Neural cell (in vitro differentiated cells): ENCODE results near the gene IL12RB1. TPM values are rescaled to one million over a fixed set of nuclear protein-coding genes. Genes with fewer than 3 reads are reported as not detected.

Experiments
- H2AFZ ChIP-seq: fragments of 200-600, 300-800 bp; sonication (generic), shearing (Covaris generic); 2 replicates; pipeline ENCODE4 v1.6.0; 2014; ENCODE audit warnings: low read depth, mild to moderate bottlenecking, antibody characterized with exemption, low read length, moderate library complexity
- H3F3A ChIP-seq: fragments of 200-600 bp; shearing (Covaris generic); 2 replicates; pipeline ENCODE4 v1.6.1; 2016; ENCODE audit warnings: mild to moderate bottlenecking, moderate library complexity, mixed read lengths, antibody characterized with exemption, low read length; ENCODE audit not compliant: insufficient read depth, poor library complexity, severe bottlenecking
- H3K27ac ChIP-seq: fragments of 200-600, 300-800 bp; sonication (generic), shearing (Covaris generic); 2 replicates; pipeline ENCODE4 v1.5.1; 2014; ENCODE audit warnings: mild to moderate bottlenecking, low read length, moderate library complexity
- H3K27me3 ChIP-seq: fragments of 300-800, 200-600 bp; sonication (generic), shearing (Covaris generic); 2 replicates; pipeline ENCODE4 v1.6.0; 2014; ENCODE audit warnings: mild to moderate bottlenecking, low read depth, low read length, moderate library complexity; ENCODE audit not compliant: insufficient read depth
- H3K36me3 ChIP-seq: fragments of 300-800, 200-600 bp; sonication (generic), shearing (Covaris generic); 2 replicates; pipeline ENCODE4 v1.5.1; 2014; ENCODE audit warnings: mild to moderate bottlenecking, antibody characterized with exemption, low read length, moderate library complexity; ENCODE audit not compliant: insufficient read depth
- H3K4me2 ChIP-seq: fragments of 300-800, 200-600 bp; sonication (generic), shearing (Covaris generic); 2 replicates; pipeline ENCODE4 v1.6.0; 2014; ENCODE audit warnings: mild to moderate bottlenecking, low read length
- H3K4me3 ChIP-seq: fragments of 300-800, 200-600 bp; sonication (generic), shearing (Covaris generic); 2 replicates; pipeline ENCODE4 v1.5.1; 2014; ENCODE audit warnings: mild to moderate bottlenecking, low read length, moderate library complexity
- H3K79me2 ChIP-seq: fragments of 200-600 bp; shearing (Covaris generic); replicated peaks from 2 replicates; pipeline ENCODE4 v1.6.0; 2014; ENCODE audit warnings: mild to moderate bottlenecking, low read length, moderate library complexity; ENCODE audit not compliant: insufficient read depth
- H3K9ac ChIP-seq: fragments of 300-800, 200-600 bp; sonication (generic), shearing (Covaris generic); 2 replicates; pipeline ENCODE4 v1.6.1; 2016; ENCODE audit warnings: mild to moderate bottlenecking, low read length, mixed read lengths
- H3K9me2 ChIP-seq: fragments of 200-600 bp; shearing (Covaris generic); 2 replicates; pipeline ENCODE4 v1.6.1; 2016; ENCODE audit warnings: mild to moderate bottlenecking, low read length, mixed read lengths; ENCODE audit not compliant: insufficient read depth
- H3K9me3 ChIP-seq: fragments of 200-600, 300-800 bp; sonication (generic), shearing (Covaris generic); 2 replicates; pipeline ENCODE4 v1.6.1; 2016; ENCODE audit warnings: mild to moderate bottlenecking, mixed run types, low read length, moderate library complexity, mixed read lengths
- H4K20me1 ChIP-seq: fragments of 200-600 bp; shearing (Covaris generic); 2 replicates; pipeline ENCODE4 v1.6.1; 2016; ENCODE audit warnings: mild to moderate bottlenecking, mixed run types; ENCODE audit not compliant: insufficient read depth
- EP300 ChIP-seq: fragments of 450-650 bp; conservative IDR thresholded peaks from 2 replicates; pipeline ENCODE4 v1.6.1; 2014; ENCODE audit warnings: antibody characterized with exemption, mild to moderate bottlenecking, moderate library complexity; ENCODE audit not compliant: poor library complexity, severe bottlenecking
- EZH2 ChIP-seq: fragments of 200-600, 300-800 bp; shearing (Covaris generic), sonication (generic); IDR thresholded peaks from 2 replicates; pipeline ENCODE4 v1.6.1; 2014; ENCODE audit warnings: antibody characterized with exemption, low read length, borderline replicate concordance, mild to moderate bottlenecking; ENCODE audit not compliant: insufficient read depth, poor library complexity, severe bottlenecking
- MXI1 ChIP-seq: fragments of 450-650 bp; conservative IDR thresholded peaks from 2 replicates; pipeline ENCODE4 v1.6.1; 2014; ENCODE audit warnings: antibody characterized with exemption, mild to moderate bottlenecking; ENCODE audit not compliant: poor library complexity, severe bottlenecking
- RAD21 ChIP-seq: fragments of 450-650 bp; conservative IDR thresholded peaks from 2 replicates; pipeline ENCODE4 v1.6.1; 2014; ENCODE audit warnings: antibody characterized with exemption, mild to moderate bottlenecking, moderate library complexity
- SMC3 ChIP-seq: fragments of 450-650 bp; conservative IDR thresholded peaks from 2 replicates; pipeline ENCODE4 v1.6.1; 2014; ENCODE audit warnings: antibody characterized with exemption, mild to moderate bottlenecking, moderate library complexity; ENCODE audit not compliant: poor library complexity
- polyA plus RNA-seq: library from polyadenylated mRNA; depleted of rRNA; stranded (reverse); fragments of >200 nt; gene quantifications from 2 replicates; pipeline ENCODE4 v1.2.3, GENCODE V29; 2014
- TF ChIP-seq, protein P1 (sequence below): fragments of 450-650 bp; IDR thresholded peaks from 2 replicates; pipeline ENCODE4 v1.5.1; 2014; ENCODE audit warnings: antibody characterized with exemption, mild to moderate bottlenecking, moderate library complexity; ENCODE audit not compliant: poor library complexity, severe bottlenecking
- TF ChIP-seq, protein P2 (sequence below): IDR thresholded peaks from 2 replicates; pipeline ENCODE4 v1.6.1; 2012; ENCODE audit warnings: borderline replicate concordance

IL12RB1 gene
- polyA plus RNA-seq, 1 donor from 2014 or later, result not detected

DNA sequence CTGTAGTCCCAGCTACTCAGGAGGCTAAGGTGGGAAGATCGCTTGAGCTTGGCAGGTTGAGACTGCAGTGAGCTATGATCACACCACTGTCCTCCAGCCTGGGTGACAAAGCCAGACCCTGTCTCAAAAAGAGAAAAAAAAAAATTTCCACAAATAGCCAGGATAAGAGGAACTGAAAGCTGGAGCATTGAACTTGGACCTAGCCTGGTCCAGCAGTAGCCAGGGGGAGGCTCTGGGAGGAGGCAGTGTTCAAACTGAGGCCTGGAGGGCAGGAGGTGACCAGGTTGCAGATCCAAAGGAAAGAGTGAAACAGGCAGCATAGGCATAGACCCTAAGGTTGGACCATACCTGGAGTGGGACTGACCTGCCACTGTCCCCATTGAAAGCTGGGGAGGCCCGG lies 39.4 kb upstream of the IL12RB1 start:
- Histone ChIP-seq H3K4me3 (no peak overlapping the region), H4K20me1 (no peaks in the 10 kb centered on the region), H2AFZ (no peak overlapping the region), H3F3A (no peaks in the 10 kb centered on the region), H3K9me3 (no peaks in the 10 kb centered on the region), H3K27me3 (no peaks in the 10 kb centered on the region), H3K27ac (no peak overlapping the region), H3K4me2 (no peak overlapping the region), H3K79me2 (no peaks in the 10 kb centered on the region), H3K9ac (no peak overlapping the region), H3K36me3 (no peaks in the 10 kb centered on the region), H3K9me2 (no peaks in the 10 kb centered on the region)
- TF ChIP-seq, protein P1, sequence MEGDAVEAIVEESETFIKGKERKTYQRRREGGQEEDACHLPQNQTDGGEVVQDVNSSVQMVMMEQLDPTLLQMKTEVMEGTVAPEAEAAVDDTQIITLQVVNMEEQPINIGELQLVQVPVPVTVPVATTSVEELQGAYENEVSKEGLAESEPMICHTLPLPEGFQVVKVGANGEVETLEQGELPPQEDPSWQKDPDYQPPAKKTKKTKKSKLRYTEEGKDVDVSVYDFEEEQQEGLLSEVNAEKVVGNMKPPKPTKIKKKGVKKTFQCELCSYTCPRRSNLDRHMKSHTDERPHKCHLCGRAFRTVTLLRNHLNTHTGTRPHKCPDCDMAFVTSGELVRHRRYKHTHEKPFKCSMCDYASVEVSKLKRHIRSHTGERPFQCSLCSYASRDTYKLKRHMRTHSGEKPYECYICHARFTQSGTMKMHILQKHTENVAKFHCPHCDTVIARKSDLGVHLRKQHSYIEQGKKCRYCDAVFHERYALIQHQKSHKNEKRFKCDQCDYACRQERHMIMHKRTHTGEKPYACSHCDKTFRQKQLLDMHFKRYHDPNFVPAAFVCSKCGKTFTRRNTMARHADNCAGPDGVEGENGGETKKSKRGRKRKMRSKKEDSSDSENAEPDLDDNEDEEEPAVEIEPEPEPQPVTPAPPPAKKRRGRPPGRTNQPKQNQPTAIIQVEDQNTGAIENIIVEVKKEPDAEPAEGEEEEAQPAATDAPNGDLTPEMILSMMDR, result no peak
- TF ChIP-seq EP300, result no peak
- TF ChIP-seq MXI1, result no peak
- no peak for TF ChIP-seq RAD21
- no peak for TF ChIP-seq SMC3
- no peak for TF ChIP-seq EZH2

DNA sequence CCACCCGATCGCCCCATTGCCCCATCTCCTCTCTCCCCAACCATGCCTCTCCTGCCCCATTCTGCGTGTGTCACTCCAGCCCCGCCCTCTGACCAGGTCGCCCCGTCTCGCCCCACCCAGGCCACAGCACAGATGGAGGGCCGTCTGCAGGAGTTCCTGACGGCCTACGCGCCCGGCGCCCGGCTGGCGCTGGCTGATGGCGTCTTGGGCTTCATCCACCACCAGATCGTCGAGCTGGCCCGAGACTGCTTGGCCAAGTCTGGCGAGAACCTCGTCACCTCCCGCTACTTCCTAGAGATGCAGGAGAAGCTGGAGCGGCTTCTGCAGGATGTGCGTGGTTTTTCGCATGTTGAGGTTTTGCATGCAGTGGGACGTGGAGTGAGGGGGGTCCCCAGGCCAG lies 37.1 kb upstream of the IL12RB1 start:
- H3K9me2 ChIP-seq, result no peaks in the 10 kb centered on the region
- no peaks in the 10 kb centered on the region for H3F3A ChIP-seq
- no peak overlapping the region for H3K4me2 ChIP-seq
- H3K79me2 ChIP-seq, result peaks cover 2% of the 10 kb centered on the region
- no peaks in the 10 kb centered on the region for H3K27me3 ChIP-seq
- H3K4me3 ChIP-seq, result no peak overlapping the region
- no peaks in the 10 kb centered on the region for H3K9me3 ChIP-seq
- H3K27ac ChIP-seq, result no peak overlapping the region
- TF ChIP-seq, protein P2, sequence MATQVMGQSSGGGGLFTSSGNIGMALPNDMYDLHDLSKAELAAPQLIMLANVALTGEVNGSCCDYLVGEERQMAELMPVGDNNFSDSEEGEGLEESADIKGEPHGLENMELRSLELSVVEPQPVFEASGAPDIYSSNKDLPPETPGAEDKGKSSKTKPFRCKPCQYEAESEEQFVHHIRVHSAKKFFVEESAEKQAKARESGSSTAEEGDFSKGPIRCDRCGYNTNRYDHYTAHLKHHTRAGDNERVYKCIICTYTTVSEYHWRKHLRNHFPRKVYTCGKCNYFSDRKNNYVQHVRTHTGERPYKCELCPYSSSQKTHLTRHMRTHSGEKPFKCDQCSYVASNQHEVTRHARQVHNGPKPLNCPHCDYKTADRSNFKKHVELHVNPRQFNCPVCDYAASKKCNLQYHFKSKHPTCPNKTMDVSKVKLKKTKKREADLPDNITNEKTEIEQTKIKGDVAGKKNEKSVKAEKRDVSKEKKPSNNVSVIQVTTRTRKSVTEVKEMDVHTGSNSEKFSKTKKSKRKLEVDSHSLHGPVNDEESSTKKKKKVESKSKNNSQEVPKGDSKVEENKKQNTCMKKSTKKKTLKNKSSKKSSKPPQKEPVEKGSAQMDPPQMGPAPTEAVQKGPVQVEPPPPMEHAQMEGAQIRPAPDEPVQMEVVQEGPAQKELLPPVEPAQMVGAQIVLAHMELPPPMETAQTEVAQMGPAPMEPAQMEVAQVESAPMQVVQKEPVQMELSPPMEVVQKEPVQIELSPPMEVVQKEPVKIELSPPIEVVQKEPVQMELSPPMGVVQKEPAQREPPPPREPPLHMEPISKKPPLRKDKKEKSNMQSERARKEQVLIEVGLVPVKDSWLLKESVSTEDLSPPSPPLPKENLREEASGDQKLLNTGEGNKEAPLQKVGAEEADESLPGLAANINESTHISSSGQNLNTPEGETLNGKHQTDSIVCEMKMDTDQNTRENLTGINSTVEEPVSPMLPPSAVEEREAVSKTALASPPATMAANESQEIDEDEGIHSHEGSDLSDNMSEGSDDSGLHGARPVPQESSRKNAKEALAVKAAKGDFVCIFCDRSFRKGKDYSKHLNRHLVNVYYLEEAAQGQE, result no peak
- TF ChIP-seq, protein P1, result no peak
- no peak for TF ChIP-seq EZH2
- no peaks in the 10 kb centered on the region for H4K20me1 ChIP-seq
- no peak overlapping the region for H2AFZ ChIP-seq
- no peaks in the 10 kb centered on the region for H3K36me3 ChIP-seq
- H3K9ac ChIP-seq, result no peak overlapping the region
